Fibroblast of the aortic adventitia (primary cell): Measurements from ENCODE around the gene ZNF750. TPM values are rescaled to one million over a fixed set of nuclear protein-coding genes. Genes with fewer than 3 reads are reported as not detected.

Experiments used
- DNase-seq: peaks from one replicate; pipeline ENCODE4 v3.0.0-alpha.2; 2010; ENCODE audit warnings: low read depth
- H3K4me3 ChIP-seq: 2 replicates; pipeline ENCODE4 v1.5.1; 2011; ENCODE audit warnings: low read depth, mild to moderate bottlenecking, control low read depth, low read length, moderate library complexity
- CTCF ChIP-seq: IDR thresholded peaks from 2 replicates; pipeline ENCODE4 v1.5.1; 2011; ENCODE audit warnings: mild to moderate bottlenecking, low read length, control low read depth, inconsistent platforms; ENCODE audit not compliant: insufficient read depth
- total RNA-seq: library from RNA; depleted of rRNA; stranded (reverse); fragments of >200 nt; gene quantifications from 2 replicates; pipeline ENCODE4 v1.2.3, GENCODE V29; 2012; ENCODE audit warnings: low replicate concordance

ZNF750 gene
- total RNA-seq, 1 donor, result not detected

- no peak overlapping the region for H3K4me3 ChIP-seq
- DNase-seq, result no peak
- no peak for TF ChIP-seq CTCF
These were observed 42.8 kb downstream of the ZNF750 start for GRCh38 chr17:82797061-82797460.

- H3K4me3 ChIP-seq, result no peak overlapping the region
- no peak for DNase-seq
These were observed 44.2 kb downstream of the ZNF750 start for GRCh38 chr17:82795615-82796014.

GRCh38 chr17:82794781-82795482 is 44.9 kb downstream of the ZNF750 start:
- no peak overlapping the region for H3K4me3 ChIP-seq
- peak; percentile 8 for DNase-seq
- no peak for TF ChIP-seq CTCF

More at GRCh38 chr17:82795615-82796014, 44.2 kb downstream of the ZNF750 start:
- no peak for TF ChIP-seq CTCF

GRCh38 chr17:82793974-82794630 is 45.7 kb downstream of the ZNF750 start:
- TF ChIP-seq CTCF, result no peak
- peak; percentile 86 for DNase-seq
- no peak overlapping the region for H3K4me3 ChIP-seq

GRCh38 chr17:82791532-82791931 is 48.3 kb downstream of the ZNF750 start:
- no peak overlapping the region for H3K4me3 ChIP-seq
- peak; percentile 85 for DNase-seq
- TF ChIP-seq CTCF, result no peak

- DNase-seq, result no peak
- H3K4me3 ChIP-seq, result no peak overlapping the region
- no peak for TF ChIP-seq CTCF
These were observed 49.4 kb downstream of the ZNF750 start for GRCh38 chr17:82790391-82790790.

- no peak for TF ChIP-seq CTCF
- no peak for DNase-seq
- H3K4me3 ChIP-seq, result no peak overlapping the region
These were observed 50.0 kb downstream of the ZNF750 start for GRCh38 chr17:82789806-82790205.
